HEK293T (cell line): ENCODE results near the gene NLRP12.

Source experiments
- CTCF ChIA-PET: fragments of 350-600 bp; formaldehyde crosslinking; extraction: SDS; loops from one replicate; lab custom pipeline; 2021; ENCODE audit warnings: antibody characterized with exemption, inconsistent platforms; lab: Yijun Ruan, JAX
- POLR2A ChIA-PET: fragments of 350-600 bp; formaldehyde crosslinking; extraction: SDS; loops from one replicate; lab custom pipeline; 2020; ENCODE audit warnings: antibody characterized with exemption, inconsistent platforms; lab: Yijun Ruan, JAX
- DNase-seq: peaks from one replicate; pipeline ENCODE4 v3.0.0; 2012; ENCODE audit warnings: mixed read lengths; ENCODE audit errors: extremely low spot score
- ARNT ChIP-seq: fragments of 450-650 bp; IDR thresholded peaks from 2 replicates; pipeline ENCODE4 v1.6.1; 2017; ENCODE audit warnings: mild to moderate bottlenecking
- BHLHE40 ChIP-seq: fragments of 450-650 bp; IDR thresholded peaks from 2 replicates; pipeline ENCODE4 v1.6.1; 2016; ENCODE audit warnings: mild to moderate bottlenecking, moderate library complexity, borderline replicate concordance
- CTBP1 ChIP-seq: fragments of 450-650 bp; IDR thresholded peaks from 2 replicates; pipeline ENCODE4 v1.6.1; 2016; ENCODE audit warnings: borderline replicate concordance
- ELF4 ChIP-seq: fragments of 450-650 bp; IDR thresholded peaks from 2 replicates; pipeline ENCODE4 v1.6.1; 2017; ENCODE audit warnings: antibody characterized with exemption
- FOXA1 ChIP-seq: fragments of 450-650 bp; IDR thresholded peaks from 2 replicates; pipeline ENCODE4 v1.6.1; 2016; ENCODE audit warnings: mild to moderate bottlenecking
- FOXK2 ChIP-seq: fragments of 450-650 bp; IDR thresholded peaks from 2 replicates; pipeline ENCODE4 v1.6.1; 2016; ENCODE audit warnings: mild to moderate bottlenecking
- FOXM1 ChIP-seq: fragments of 450-650 bp; IDR thresholded peaks from 2 replicates; pipeline ENCODE4 v1.6.1; 2017; ENCODE audit warnings: mild to moderate bottlenecking, borderline replicate concordance
- HDGF ChIP-seq: fragments of 450-650 bp; IDR thresholded peaks from 2 replicates; pipeline ENCODE4 v1.6.1; 2017; ENCODE audit warnings: antibody characterized with exemption, borderline replicate concordance
- L3MBTL2 ChIP-seq: fragments of 450-650 bp; conservative IDR thresholded peaks from 2 replicates; pipeline ENCODE4 v1.6.1; 2016; ENCODE audit warnings: mild to moderate bottlenecking
- LEF1 ChIP-seq: fragments of 450-650 bp; IDR thresholded peaks from 2 replicates; pipeline ENCODE4 v1.6.1; 2017; ENCODE audit warnings: mild to moderate bottlenecking, borderline replicate concordance
- NFRKB ChIP-seq: fragments of 450-650 bp; IDR thresholded peaks from 2 replicates; pipeline ENCODE4 v1.6.1; 2016; ENCODE audit warnings: mild to moderate bottlenecking, moderate library complexity
- SP1 ChIP-seq: fragments of 450-650 bp; IDR thresholded peaks from 2 replicates; pipeline ENCODE4 v1.6.1; 2017
- SUZ12 ChIP-seq: fragments of 450-650 bp; IDR thresholded peaks from 2 replicates; pipeline ENCODE4 v1.6.1; 2016; ENCODE audit warnings: mild to moderate bottlenecking
- TARDBP ChIP-seq: fragments of 450-650 bp; IDR thresholded peaks from 2 replicates; pipeline ENCODE4 v1.6.1; 2016
- ZNF384 ChIP-seq: fragments of 450-650 bp; IDR thresholded peaks from 2 replicates; pipeline ENCODE4 v1.6.1; 2016
- TF ChIP-seq, protein P1 (sequence below): fragments of 450-650 bp; IDR thresholded peaks from 2 replicates; pipeline ENCODE4 v1.6.1; 2016

NLRP12 gene

DNA sequence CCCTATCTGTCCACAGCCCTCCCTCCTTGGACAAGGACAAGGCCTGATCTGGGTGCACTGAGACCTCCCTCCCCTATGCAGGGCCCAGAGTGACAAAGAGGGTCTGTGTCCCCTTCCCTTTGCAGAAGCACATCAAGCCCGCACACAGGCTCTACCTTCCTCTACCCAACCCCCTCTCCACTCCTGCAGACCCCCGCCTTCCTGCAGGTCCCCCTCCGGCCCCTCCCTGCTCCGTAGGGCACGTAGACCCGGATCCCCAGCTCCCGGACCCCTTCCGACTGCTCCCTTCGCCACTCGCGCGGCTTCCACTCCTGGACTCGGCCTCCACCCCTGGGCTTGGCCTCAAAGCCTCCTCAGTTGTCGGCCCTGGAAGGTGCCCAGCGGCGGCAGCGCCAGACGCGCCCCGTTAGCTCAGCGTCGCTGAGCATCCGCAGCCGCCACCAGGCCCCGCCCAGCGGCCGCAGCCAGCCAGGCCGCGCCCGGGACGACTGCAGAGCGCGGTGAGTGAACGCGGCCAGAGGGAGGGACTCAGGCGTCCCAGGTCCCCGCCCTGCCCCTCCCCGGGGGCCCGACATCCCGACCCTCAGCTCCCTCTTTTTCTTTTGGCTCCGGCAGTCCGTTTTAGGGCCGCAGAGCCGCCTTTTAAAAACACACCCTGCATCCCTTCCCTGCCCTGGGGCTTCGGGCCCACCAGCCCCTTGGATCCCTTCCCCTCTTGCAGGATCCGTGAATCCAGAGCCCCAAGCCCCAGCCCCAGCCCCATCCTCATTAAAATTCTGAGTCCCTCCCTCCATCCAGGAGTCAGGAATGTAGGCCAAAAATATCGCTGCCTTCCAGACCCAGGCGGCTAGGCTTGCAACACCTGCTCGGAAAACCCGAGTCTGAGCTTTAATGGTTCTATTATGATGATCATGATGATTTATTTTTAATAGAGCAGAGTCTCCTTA lies 42.1 kb upstream of the NLRP12 start:
- CTCF ChIA-PET, result interaction anchor here (1.0 to 1.7 kb wide), 2 partner anchors 158 to 164 kb away, joined by 4 to 5 read pairs; no protein-coding TSS in a partner anchor
- DNase-seq, result no peak
- TF ChIP-seq L3MBTL2 (no peak), NFRKB (no peak), TARDBP (no peak), ZNF384 (no peak), ARNT (no peak), CTBP1 (no peak), LEF1 (no peak), FOXA1 (no peak), HDGF (no peak), FOXK2 (no peak), FOXM1 (no peak), ELF4 (no peak), SUZ12 (no peak), BHLHE40 (no peak), SP1 (no peak)
- TF ChIP-seq, protein P1, sequence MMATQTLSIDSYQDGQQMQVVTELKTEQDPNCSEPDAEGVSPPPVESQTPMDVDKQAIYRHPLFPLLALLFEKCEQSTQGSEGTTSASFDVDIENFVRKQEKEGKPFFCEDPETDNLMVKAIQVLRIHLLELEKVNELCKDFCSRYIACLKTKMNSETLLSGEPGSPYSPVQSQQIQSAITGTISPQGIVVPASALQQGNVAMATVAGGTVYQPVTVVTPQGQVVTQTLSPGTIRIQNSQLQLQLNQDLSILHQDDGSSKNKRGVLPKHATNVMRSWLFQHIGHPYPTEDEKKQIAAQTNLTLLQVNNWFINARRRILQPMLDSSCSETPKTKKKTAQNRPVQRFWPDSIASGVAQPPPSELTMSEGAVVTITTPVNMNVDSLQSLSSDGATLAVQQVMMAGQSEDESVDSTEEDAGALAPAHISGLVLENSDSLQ, result no peak
- POLR2A ChIA-PET, result interaction anchor here (1.2 to 1.3 kb wide), 2 partner anchors 13 to 112 kb away, joined by 4 to 9 read pairs; no protein-coding TSS in a partner anchor

DNA sequence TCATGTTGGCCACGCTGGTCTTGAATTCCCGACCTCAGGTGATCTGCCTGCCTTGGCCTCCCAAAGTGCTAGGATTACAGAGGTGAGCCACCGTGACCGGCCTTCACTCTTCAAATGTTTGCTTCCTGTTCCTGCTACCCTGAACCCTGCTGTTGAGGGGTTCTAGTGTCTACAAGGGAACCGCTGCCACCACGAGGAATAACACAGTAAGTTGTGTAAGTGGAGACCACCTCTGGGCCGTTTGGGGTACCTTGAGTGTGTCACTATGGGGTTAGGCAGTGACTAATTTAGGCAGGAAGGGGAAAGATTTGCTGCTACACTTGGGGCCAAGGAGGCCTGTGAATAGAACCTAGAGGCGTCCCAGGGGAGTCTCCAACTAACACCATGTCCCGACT lies 41.4 kb upstream of the NLRP12 start:
- TF ChIP-seq LEF1 (no peak), SUZ12 (no peak), ARNT (no peak), NFRKB (no peak), FOXK2 (no peak), TARDBP (no peak), FOXA1 (no peak), L3MBTL2 (no peak), SP1 (no peak)
- POLR2A ChIA-PET, result interaction anchor here (1.2 kb wide), 1 partner anchor 14 kb away, joined by 9 read pairs; no protein-coding TSS in a partner anchor
- CTCF ChIA-PET, result interaction anchor here (1.0 to 1.7 kb wide), 3 partner anchors 12 to 164 kb away, joined by 4 to 5 read pairs (median 5); no protein-coding TSS in a partner anchor
- no peak for DNase-seq

DNA sequence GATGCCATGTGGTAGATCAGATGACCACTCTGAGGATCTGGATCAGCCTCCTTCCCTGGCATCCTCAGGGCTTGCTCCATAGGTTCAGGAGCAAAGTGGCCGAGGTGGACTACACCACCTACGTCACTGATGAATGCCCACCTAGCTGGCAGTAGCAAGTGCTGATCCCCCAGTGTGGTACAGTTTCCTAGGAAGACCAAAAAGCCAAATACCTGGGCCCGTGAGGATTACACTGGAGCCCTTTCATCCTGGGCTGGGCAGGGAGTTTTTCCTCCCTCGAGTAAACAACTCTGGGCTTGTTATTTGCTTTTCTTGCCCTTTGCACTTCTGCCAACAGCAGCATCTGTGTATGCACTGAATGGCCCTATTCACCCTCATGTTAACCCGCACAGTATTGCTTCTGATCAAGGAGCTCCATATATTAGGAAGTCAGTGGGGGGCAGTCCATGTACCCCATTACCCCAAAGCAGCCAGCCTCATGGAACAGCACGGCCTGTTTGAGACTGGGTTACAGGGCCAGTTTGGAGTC lies 40.3 kb upstream of the NLRP12 start:
- no peak for DNase-seq
- TF ChIP-seq SP1, result no peak
- no peak for TF ChIP-seq FOXA1
- no peak for TF ChIP-seq ELF4
- no peak for TF ChIP-seq ARNT
- no peak for TF ChIP-seq BHLHE40
- CTCF ChIA-PET, result interaction anchor here (1.6 kb wide), 1 partner anchor 11 kb away, joined by 5 read pairs; no protein-coding TSS in a partner anchor
- POLR2A ChIA-PET, result no interaction called here

DNA sequence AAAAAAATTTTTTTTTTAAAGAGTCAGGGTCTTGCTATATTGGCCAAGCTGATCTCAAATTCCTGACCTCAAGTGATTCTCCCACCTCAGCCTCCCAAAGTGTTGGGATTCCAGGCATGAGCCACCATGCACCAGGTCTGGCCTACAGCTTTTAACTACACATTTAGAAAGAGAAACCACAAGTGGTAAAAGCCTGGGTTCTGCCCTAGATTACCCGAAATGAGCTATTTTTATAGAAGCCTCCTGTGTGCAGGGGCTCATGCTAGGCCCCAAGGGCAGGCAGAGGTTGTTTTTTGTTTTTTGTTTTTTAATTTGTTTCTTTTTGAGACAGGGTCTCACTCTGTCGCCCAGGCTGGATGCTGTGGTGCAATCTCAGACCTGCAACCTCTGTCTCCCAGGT lies 29.6 kb upstream of the NLRP12 start:
- CTCF ChIA-PET, result interaction anchor here (0.6 to 1.8 kb wide), 5 partner anchors 11 to 176 kb away, joined by 3 to 6 read pairs (median 5); partner anchors contain the start of gene PRKCG
- TF ChIP-seq ELF4, result no peak
- POLR2A ChIA-PET, result no interaction called here
- DNase-seq, result no peak

DNA sequence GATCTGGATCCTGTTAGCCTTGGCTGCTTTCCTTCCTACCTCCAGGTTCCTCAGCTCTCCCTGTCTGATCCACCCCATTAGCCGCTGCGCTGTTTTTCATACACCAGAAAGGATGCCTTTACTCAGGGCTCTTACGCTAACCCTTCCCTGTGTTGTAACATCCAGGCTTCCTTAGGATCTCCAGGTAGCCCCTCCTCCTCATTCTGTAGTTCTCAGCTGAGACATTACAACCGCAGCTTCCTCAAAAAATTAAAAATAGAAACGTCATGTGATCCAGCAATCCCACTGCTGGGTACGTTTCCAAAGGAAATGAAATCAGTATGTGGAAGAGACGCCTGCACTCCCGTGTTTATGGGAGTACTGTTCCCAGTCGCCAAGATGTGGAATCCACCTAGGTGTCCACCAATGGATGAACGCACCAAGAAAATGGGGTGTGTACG lies 25.1 kb upstream of the NLRP12 start:
- ChIA-PET POLR2A (no interaction called here), CTCF (no interaction called here)
- no peak for DNase-seq
- TF ChIP-seq ZNF384 (no peak), CTBP1 (no peak), NFRKB (no peak), LEF1 (no peak), ARNT (no peak), BHLHE40 (no peak), HDGF (no peak), ELF4 (no peak), SUZ12 (no peak)
- TF ChIP-seq, protein P1, result no peak

DNA sequence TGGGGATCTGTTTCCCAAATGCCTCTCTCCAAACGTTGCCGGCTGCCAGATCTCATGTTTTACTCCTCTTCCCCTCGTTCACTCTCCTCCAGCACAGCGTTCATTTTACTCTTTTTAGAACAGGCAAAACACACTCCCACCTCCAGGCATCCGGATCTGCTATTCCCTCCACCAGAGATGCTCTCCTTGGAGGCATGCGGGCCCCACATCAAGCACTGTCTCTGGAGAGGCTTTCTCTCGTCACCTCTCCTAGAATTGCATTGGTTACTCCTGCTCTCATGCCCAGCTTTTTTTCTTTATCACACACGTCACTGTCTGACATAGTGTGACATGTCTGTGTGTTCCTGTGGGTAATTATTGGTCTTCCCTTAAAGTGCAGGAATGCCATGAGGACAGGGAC lies 23.4 kb upstream of the NLRP12 start:
- ChIA-PET POLR2A (interaction anchor here (0.9 kb wide), 1 partner anchor 133 kb away, joined by 3 read pairs; no protein-coding TSS in a partner anchor), CTCF (no interaction called here)
- DNase-seq, result no peak
- TF ChIP-seq NFRKB, result no peak
- TF ChIP-seq LEF1, result no peak
- TF ChIP-seq FOXK2, result no peak
- TF ChIP-seq CTBP1, result no peak
- no peak for TF ChIP-seq FOXA1
- TF ChIP-seq, protein P1, result no peak
- no peak for TF ChIP-seq ARNT
- no peak for TF ChIP-seq L3MBTL2
- no peak for TF ChIP-seq HDGF
